NCI-H1436 (cell line): ENCODE measurements around the gene FAM118B.

Experiments used
- DNase-seq: peaks from one replicate; lab custom pipeline; 2025; lab: John Stamatoyannopoulos, UW

The FAM118B gene

DNA sequence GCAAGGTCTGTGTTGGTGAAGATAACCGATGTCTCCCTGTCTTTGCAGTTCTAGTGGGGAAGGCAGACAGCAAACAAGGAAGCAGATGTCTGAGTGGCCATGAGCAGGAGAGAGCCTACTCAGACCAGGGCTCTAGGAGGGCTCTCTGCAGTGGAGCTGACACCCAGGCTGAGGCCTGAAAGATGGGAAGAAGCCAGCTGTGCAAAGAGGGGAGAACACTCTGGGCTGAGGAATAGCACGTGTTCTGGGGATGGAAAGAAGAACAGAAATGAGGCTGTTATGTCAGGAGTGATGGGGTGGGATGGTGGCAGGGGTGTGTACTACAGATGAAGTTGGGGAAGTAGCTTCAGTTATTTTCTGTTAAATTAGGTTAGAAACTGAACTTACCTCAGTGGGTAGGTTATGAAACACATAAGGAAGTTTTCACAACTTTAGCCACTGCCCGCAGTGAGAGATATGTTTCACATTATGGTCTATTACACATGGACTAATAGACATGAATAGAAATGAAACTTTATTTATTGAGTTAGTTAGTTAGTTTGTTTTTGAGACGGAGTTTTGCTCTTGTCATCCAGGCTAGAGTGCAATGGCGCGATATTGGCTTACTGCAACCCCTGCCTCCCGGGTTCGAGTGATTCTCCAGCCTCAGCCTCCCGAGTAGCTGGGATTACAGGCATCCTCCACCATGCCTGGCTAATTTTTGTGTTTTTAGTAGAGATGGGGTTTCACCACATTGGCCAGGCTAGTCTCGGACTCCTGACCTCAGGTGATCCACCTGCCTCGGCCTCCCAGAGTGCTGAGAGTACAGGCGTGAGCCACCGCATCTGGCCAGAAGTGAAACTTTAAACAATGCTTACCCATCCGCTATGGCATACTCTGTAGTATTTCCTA is 100.1 kb downstream of the FAM118B start:
- no peak for DNase-seq
